GM12874 (cell line): Measurements from ENCODE around the gene ZDHHC5.

Experiments used
- CTCF ChIP-seq: IDR thresholded peaks from 2 replicates; pipeline ENCODE4 v1.5.1; 2011; ENCODE audit warnings: low read depth, mild to moderate bottlenecking, control low read depth, low read length, moderate library complexity; ENCODE audit not compliant: insufficient read depth

ZDHHC5 gene

GRCh38 chr11:57667736-57668433 is at the start of gene ZDHHC5:
Gene ZDHHC5, plus strand, starts transcription at chr11:57668114. Its CDS starts 4,977 bp downstream, at chr11:57673091.
- peak; percentile 43 for TF ChIP-seq CTCF

GRCh38 chr11:57618438-57618837 is 49.5 kb upstream of the ZDHHC5 start:
- no peak for TF ChIP-seq CTCF

GRCh38 chr11:57619331-57619730 is 48.6 kb upstream of the ZDHHC5 start:
- TF ChIP-seq CTCF: peak; percentile 21; the same call in 1 of the 2 replicates

- TF ChIP-seq CTCF: no peak
Observed at GRCh38 chr11:57620467-57620866, 47.4 kb upstream of the ZDHHC5 start.

GRCh38 chr11:57622263-57622662 is 45.7 kb upstream of the ZDHHC5 start:
- no peak for TF ChIP-seq CTCF

GRCh38 chr11:57624864-57625263 is 43.0 kb upstream of the ZDHHC5 start:
- TF ChIP-seq CTCF: no peak

- no peak for TF ChIP-seq CTCF
Observed at GRCh38 chr11:57626895-57627294, 41.0 kb upstream of the ZDHHC5 start.
